ENCODE data around the gene GTF2B.
"Not testable (repeated sequence)": the region's sequence is repeated elsewhere in the genome, so short reads cannot be mapped to it uniquely, and the experiment has no call there.

The GTF2B gene

GRCh38 chr1:88880717-88881116, 10.7 kb downstream of the GTF2B start:
- not testable (repeated sequence) for DNase-seq

- no peak for DNase-seq
Measured at GRCh38 chr1:88878731-88879130, 12.6 kb downstream of the GTF2B start.

- no peak for DNase-seq
Measured at GRCh38 chr1:88877911-88878310, 13.5 kb downstream of the GTF2B start.

GRCh38 chr1:88877382-88877825, 14.0 kb downstream of the GTF2B start:
- DNase-seq, result no peak

DNA sequence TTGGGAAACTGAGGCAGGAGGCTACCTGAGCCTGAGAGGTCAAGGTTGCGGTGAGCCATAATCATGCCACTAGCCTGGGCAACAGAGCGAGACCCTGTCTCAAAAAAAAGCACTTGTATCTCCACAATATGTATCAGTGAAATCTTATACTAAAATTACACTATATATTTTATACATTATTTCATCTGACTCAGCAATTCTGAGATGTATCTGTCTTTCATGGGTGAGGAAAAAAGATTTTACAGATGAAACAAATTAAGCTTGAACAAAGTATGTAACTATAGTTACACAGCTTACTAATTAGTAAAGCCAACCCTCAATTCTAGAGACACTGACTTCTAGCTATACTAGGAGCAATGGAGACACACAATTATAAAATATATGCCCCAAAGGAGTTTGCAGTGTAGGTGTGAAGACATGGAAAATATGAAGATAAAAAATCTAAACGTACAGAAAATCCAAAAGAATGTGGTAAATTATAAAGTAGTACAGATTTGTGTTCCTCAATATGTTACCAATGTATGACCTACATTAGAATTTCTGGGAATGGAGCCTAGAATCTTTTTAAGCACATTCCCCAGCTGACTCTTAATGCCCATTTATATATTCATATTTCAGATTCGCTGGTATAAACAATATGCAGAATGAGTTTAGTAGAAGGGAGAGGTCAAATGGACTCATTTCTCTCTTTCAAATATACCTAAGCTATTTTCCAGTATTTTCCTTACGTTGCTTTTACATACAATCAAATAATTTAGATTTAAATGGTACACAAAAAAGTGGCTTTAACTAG, 14.6 kb downstream of the GTF2B start:
- DNase-seq, result no peak

DNA sequence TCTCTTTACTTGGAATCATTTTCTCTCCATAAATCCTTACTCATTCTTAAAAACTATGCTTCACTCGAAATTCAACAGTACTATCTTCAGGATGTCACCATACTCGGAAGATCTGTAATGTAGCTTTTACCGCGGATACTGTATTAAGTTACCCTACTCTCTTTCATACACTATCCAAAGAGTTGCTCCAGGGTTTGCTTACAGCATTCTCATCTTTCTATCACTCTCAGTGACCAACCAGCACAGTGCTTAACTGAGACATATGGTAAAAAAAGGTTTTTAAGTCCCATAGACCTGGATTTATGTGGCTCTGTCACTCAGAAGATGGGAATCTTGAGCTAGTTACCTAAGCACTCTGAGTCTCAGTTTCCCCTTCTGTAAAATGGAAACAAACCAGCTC, 15.8 kb downstream of the GTF2B start:
- no peak for DNase-seq

DNA sequence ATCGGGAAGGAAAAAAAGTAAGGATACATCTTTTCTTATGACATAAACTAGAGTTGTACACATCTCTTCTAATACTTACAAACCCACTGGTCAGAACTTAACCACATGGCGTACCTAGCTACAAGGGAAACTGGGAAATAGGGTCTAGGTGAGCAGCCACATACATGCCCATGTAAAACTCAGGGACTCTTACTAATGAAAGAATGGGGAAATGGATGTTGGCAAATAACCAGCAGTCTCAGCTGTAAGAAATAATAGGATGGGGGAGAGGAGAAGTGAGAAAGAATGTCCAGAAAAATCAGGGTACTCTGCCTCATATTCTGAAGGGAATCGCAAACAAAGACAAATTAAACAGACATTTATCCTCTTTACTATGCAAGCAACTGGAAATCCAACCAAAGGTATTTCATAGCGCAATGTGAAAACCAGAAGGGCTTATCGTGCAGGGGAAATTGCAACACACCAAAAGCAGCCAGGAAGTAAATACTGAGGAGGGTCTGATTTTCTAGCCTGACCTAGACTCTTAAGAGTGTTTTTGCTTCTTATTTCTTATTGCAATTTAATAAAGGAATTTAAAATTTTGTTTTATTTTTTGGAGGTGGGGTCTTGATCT, 17.5 kb downstream of the GTF2B start:
- no peak for DNase-seq

- DNase-seq, result not testable (repeated sequence)
Measured at GRCh38 chr1:88869644-88870043, 21.7 kb downstream of the GTF2B start.

DNA sequence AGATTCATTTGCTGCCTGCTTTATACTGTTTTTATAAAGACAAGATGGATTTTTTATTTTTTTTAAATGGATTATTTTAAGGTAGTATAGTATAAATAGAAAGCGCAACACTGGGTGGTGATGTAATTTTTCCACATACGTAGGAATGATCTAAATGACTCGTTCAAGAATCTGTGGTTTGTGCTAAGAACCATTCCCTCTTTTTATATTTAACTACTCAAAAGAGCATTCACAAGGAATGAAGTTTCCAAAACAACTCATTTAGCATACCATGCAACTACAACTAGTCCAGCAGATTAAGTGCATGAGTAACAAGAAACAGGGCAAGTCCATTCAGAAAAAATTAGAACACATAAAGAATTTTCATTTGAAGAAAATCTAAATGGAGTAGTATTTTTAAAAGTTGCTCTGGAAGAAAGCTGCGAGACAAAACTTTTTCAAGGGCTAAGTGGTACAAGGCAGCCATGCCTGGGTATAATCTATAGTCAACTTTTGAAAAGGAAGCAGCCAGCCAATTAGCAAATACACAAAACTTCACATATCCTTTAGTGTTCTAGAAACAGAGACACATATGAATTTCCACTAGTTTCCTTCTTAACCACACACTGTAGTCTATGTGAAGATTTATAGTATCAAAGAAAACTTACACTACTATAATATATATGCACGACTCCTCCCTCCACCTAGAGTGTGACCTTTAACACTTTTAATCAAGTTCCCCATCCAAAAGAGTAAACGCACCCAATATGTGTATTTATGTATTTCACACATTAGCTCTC, 23.4 kb downstream of the GTF2B start:
- DNase-seq, result no peak

DNA sequence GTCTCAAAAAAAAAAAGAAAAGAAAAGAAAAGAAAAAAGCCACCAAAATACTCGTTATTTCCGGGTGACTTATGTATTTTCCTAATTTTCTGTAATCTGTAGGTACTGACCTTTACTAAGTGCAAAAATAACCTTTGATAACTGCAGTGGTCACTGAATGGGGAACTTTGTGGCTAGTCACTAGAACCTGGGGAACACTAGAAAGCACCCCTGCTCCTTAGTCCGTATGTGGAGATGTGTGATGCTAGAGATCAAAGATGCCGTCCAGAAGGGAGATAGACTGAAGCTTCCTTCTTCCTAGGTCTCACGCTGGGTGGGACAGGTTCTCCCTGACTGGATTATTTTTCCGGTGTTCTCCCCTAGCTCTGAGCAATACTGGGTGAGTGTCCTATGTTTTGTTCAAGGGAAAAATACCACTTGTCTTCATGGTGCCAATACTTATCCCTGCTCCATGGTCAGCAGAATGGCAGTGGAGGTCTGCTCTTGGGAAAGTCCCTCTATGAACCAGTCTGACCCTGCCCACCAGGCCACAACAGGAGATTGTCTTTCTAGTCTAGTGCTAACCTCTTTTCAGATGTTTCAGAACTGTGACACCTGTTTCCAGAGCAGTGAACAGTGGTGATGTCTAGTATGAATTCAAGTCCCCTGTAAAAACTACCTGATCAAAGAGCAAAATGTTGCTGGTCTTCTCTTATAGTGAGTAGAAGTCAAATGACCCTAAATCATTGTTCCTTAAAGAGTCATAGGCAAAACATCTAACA, 39.9 kb downstream of the GTF2B start:
- no peak for DNase-seq

DNA sequence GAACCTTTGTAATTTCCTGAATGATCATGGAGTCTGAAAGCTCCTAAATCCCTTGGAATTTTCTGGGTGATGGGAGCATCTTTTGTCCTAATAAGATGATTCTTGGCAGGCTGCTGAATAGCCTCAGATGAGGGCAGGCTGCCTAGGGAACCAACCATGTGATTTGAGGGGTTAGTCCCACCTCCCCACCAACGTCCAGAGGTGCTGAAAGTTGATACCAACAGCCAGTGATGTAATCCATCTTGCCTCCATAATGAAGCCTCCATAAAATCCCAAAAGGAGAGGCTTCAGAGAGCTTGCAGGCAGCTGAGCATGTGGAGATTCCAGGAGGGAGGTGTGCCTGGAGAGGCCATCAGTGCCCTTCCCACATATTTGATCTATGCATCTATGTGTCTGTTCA, 43.7 kb downstream of the GTF2B start:
- no peak for DNase-seq

DNA sequence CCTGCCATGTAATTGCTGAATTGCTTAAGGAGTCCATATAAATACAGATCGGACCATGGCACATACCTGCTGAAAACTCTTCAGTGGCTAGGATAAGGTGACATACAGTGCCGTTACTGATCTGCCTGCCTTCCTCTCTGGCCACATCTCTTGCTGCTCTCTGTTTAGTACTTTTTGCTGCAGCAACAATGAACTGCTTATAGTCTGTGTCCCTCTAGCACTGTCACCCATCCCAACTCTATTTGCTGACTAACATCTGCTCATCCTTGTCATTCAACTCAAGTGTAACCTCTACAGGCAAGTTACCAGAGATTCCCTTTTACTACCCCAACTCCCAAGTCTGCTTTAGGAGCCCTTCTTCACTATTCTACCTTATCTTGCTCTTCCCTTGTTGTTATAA, 65.6 kb downstream of the GTF2B start:
- DNase-seq, result no peak

- DNase-seq, result not testable (repeated sequence)
Measured at GRCh38 chr1:88819642-88820041, 71.7 kb downstream of the GTF2B start.

DNA sequence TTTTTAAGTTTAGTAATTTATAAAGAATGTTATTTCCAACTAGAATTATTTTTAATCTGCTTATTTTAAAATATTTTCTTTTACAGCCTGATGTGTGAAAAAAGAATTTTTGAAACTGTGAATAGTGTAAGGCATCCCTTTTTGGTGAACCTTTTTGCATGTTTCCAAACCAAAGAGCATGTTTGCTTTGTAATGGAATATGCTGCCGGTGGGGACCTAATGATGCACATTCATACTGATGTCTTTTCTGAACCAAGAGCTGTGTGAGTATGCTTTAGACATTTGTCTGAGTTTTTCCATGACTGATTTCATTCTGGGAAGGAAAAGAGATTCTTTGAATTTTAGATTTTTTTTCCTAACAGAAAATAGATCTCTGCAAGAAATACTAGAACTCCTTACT, 77.9 kb downstream of the GTF2B start:
- DNase-seq, result no peak

- no peak for DNase-seq
Measured at GRCh38 chr1:88812366-88812765, 79.0 kb downstream of the GTF2B start.

DNA sequence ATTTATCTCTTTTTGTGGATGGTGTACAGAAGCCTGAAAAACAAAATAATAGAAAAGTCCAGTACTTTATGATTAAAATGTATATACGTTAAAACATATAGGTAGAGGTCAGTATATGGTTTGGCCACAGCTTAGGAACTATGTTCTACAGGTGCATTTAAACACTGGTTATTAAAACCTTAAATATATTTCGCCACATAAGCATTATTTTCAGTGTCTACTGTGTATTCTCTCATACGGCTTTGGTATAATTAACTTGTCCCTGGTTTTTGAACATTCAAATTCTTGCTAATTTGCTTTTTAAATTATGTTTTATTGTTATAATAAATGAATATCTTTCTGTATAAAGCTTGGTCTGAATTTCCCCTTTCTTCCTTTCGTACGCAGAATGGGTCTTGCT, 87.9 kb downstream of the GTF2B start:
- no peak for DNase-seq

- no peak for DNase-seq
Measured at GRCh38 chr1:88802950-88803349, 88.4 kb downstream of the GTF2B start.

Measured in stimulated activated naive CD4-positive, alpha-beta T cell treated with Interleukin-2 at 50 U/mL for 16 hours (primary cell).